ENCODE results near the gene MAML3. TPM values are rescaled to one million over a fixed set of nuclear protein-coding genes. Genes with fewer than 3 reads are reported as not detected.

The MAML3 gene
- total RNA-seq, 4 donors from 2014 or later = 2.4 to 50.5 (median 17.8) TPM

GRCh38 chr4:139694522-139695107 lies 459.4 kb downstream of the MAML3 start:
- H3K27me3 ChIP-seq = no peaks in the 10 kb centered on the region
- H3K9me3 ChIP-seq = no peaks in the 10 kb centered on the region
- no peak for TF ChIP-seq CTCF (IDR thresholded peaks at IDR 0.05)
- intact Hi-C loops (cut with DNase I; ENCODE audit: low total_unique reads) = no loop called here
- no peak overlapping the region for H3K4me3 ChIP-seq
- H3K36me3 ChIP-seq = no peaks in the 10 kb centered on the region
- no peak overlapping the region for H3K27ac ChIP-seq
- no peak for DNase-seq
- H3K4me1 ChIP-seq = no peaks in the 10 kb centered on the region

GRCh38 chr4:139692309-139693012 lies 461.5 kb downstream of the MAML3 start:
- TF ChIP-seq CTCF (IDR thresholded peaks at IDR 0.05) = no peak
- no peak for TF ChIP-seq POLR2A (IDR thresholded peaks at IDR 0.05)
- Histone ChIP-seq H3K4me1 (no peaks in the 10 kb centered on the region), H3K27ac (no peak overlapping the region), H3K4me3 (no peak overlapping the region), H3K9me3 (no peaks in the 10 kb centered on the region), H3K36me3 (no peaks in the 10 kb centered on the region), H3K27me3 (no peaks in the 10 kb centered on the region)
- intact Hi-C loops (cut with DNase I; ENCODE audit: low total_unique reads) = no loop called here
- no peak for DNase-seq

- intact Hi-C loops (cut with DNase I; ENCODE audit: low total_unique reads) = no loop called here
- TF ChIP-seq POLR2A (IDR thresholded peaks at IDR 0.05) (no peak), CTCF (IDR thresholded peaks at IDR 0.05) (no peak)
Measured at GRCh38 chr4:139690419-139690818, 463.6 kb downstream of the MAML3 start.

GRCh38 chr4:139689093-139689722 lies 464.8 kb downstream of the MAML3 start:
- Histone ChIP-seq H3K4me3 (no peak overlapping the region), H3K9me3 (no peaks in the 10 kb centered on the region), H3K36me3 (no peaks in the 10 kb centered on the region), H3K27me3 (no peaks in the 10 kb centered on the region), H3K4me1 (no peaks in the 10 kb centered on the region), H3K27ac (no peak overlapping the region)
- intact Hi-C loops (cut with DNase I; ENCODE audit: low total_unique reads) = no loop called here
- TF ChIP-seq POLR2A (IDR thresholded peaks at IDR 0.05) (no peak), CTCF (IDR thresholded peaks at IDR 0.05) (no peak)
- DNase-seq = no peak

More at GRCh38 chr4:139690419-139690818, 463.6 kb downstream of the MAML3 start:
- Histone ChIP-seq H3K27ac (no peak overlapping the region), H3K9me3 (no peaks in the 10 kb centered on the region), H3K27me3 (no peaks in the 10 kb centered on the region), H3K4me3 (no peak overlapping the region), H3K36me3 (no peaks in the 10 kb centered on the region), H3K4me1 (no peaks in the 10 kb centered on the region)
- DNase-seq = no peak

- Histone ChIP-seq H3K4me1 (no peaks in the 10 kb centered on the region), H3K36me3 (no peaks in the 10 kb centered on the region), H3K27me3 (no peaks in the 10 kb centered on the region), H3K27ac (no peak overlapping the region), H3K4me3 (no peak overlapping the region), H3K9me3 (no peaks in the 10 kb centered on the region)
- no peak for DNase-seq
- intact Hi-C loops (cut with DNase I; ENCODE audit: low total_unique reads) = no loop called here
- TF ChIP-seq CTCF (IDR thresholded peaks at IDR 0.05) (no peak), POLR2A (IDR thresholded peaks at IDR 0.05) (no peak)
Measured at GRCh38 chr4:139686988-139687387, 467.0 kb downstream of the MAML3 start.

Data from uterus (tissue), 4 donors.